ENCODE measurements around the gene GPHA2.

The GPHA2 gene

DNA sequence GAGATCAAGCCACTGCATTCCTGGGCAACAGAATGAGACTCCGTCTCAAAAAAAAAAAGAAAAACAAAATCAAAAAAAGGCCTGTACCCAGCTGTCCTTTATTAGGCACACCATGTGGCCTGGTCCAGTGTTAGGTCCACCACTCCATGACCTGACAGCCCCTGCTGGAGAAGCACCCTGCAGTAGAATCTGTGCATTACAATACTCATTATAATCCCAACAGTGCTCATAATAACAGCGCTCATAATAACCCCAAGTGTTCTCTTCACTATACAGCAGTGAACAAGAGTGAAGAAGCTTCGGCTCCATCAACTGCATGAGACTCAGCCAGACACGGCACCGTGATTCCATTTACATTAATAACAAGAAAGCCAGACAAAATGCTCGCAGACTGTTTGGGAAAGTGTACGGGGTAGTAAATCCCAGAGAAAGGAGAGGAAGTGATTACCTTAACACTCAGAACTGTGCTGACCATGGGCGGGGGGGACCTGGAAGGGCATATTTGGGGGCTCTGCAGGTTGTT is 48.4 kb downstream of the GPHA2 start:
- H3K4me1 ChIP-seq (ENCODE audit: insufficient read depth, low read length): peaks cover 3% of the 10 kb centered on the region; the same call in 1 of the 2 replicates
- no peak overlapping the region for H3K9ac ChIP-seq (ENCODE audit: low read depth, low read length)
- H3K27ac ChIP-seq (ENCODE audit: low read length): no peak overlapping the region
- H3K9me3 ChIP-seq (ENCODE audit: insufficient read depth, low read depth, low read length): no peaks in the 10 kb centered on the region
- H3K27me3 ChIP-seq (ENCODE audit: insufficient read depth, low read length): no peaks in the 10 kb centered on the region
- H3K4me3 ChIP-seq (ENCODE audit: low read length): no peak overlapping the region
- no peaks in the 10 kb centered on the region for H3K36me3 ChIP-seq (ENCODE audit: insufficient read depth, low read depth, low read length)

DNA sequence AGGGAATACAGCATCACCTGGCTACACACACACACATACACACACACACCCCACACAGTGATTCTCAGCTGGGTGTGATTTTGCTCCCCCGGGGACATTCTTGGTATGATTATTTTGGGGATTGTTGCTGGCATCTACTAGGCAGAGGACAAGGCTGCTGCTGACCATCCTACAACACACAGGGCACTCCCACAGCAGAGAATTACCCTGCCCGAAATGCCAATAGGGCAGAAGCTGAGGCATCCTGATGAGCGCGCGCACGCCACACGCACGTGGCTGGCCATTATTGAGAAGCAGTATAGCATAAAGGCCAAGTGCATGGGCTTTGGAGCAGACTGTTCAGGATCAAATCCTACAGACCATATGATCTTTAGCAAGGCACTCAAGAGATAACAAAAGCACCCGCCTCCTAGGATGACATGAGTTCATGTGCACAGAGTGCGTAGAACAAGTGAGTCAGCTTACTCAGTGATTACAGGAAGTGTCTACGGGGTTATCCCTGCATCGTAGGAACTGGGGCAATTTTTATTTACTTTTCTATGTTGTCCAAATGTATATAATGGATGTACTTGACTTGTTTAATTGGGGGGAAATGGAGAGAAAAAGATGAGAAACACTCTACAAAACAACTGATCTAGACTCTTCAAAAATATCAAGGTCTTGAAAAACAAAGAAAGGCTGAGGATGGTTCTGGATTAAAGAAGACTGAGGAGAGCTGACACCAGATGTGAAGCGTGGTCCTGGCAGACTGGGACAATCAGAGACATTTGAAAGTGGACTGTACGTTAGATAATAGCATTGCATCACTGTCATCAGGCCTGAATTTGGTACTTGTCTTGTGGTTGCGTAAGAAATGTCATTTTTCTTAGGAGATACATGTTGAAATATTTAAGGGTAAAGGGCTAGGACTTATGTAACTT is 50.1 kb downstream of the GPHA2 start:
- H3K4me1 ChIP-seq (ENCODE audit: insufficient read depth, low read length): peaks cover 3% of the 10 kb centered on the region; the same call in 1 of the 2 replicates
- no peak overlapping the region for H3K27ac ChIP-seq (ENCODE audit: low read length)
- no peaks in the 10 kb centered on the region for H3K36me3 ChIP-seq (ENCODE audit: insufficient read depth, low read depth, low read length)
- H3K9me3 ChIP-seq (ENCODE audit: insufficient read depth, low read depth, low read length): no peaks in the 10 kb centered on the region
- H3K27me3 ChIP-seq (ENCODE audit: insufficient read depth, low read length): no peaks in the 10 kb centered on the region
- H3K4me3 ChIP-seq (ENCODE audit: low read length): no peak overlapping the region
- no peak overlapping the region for H3K9ac ChIP-seq (ENCODE audit: low read depth, low read length)

All from iPS-20b (cell line).